ENCODE results near the gene OR2A7. TPM values are rescaled to one million over a fixed set of nuclear protein-coding genes. Genes with fewer than 3 reads are reported as not detected.
"Not testable (repeated sequence)": the region's sequence is repeated elsewhere in the genome, so short reads cannot be mapped to it uniquely, and the experiment has no call there.

Gene OR2A7
- total and polyA plus RNA-seq, 5 donors from 2014 or later, result 0.17 to 6.0 (median 0.51) TPM

GRCh38 chr7:144275281-144275680, 10.7 kb upstream of the OR2A7 start:
- H3K27me3 ChIP-seq (ENCODE audit: control insufficient read depth, insufficient read depth, low read length); H3K4me1 ChIP-seq (ENCODE audit: control insufficient read depth, insufficient read depth, low read length, poor library complexity, severe bottlenecking); DNase-seq; H3K36me3 Mint-ChIP-seq; H3K4me1 Mint-ChIP-seq; H3K36me3 ChIP-seq (ENCODE audit: control insufficient read depth, insufficient read depth, low read length); H3K4me3 ChIP-seq (ENCODE audit: low read depth, low read length); ATAC-seq (ENCODE audit: low read depth in 2 of 2); H3K27me3 Mint-ChIP-seq; H3K27ac ChIP-seq (ENCODE audit: insufficient read depth, low read length, poor library complexity, severe bottlenecking); H3K9me3 Mint-ChIP-seq; H3K4me3 Mint-ChIP-seq; H3K27ac Mint-ChIP-seq; H3K9me3 ChIP-seq (ENCODE audit: control insufficient read depth in 2 of 2, low read length in 2 of 2): not testable (repeated sequence)

- not testable (repeated sequence) for H3K4me3 Mint-ChIP-seq; H3K27me3 Mint-ChIP-seq; H3K36me3 ChIP-seq (ENCODE audit: control insufficient read depth, insufficient read depth, low read length); H3K9me3 Mint-ChIP-seq; H3K9me3 ChIP-seq (ENCODE audit: control insufficient read depth in 2 of 2, low read length in 2 of 2); H3K4me3 ChIP-seq (ENCODE audit: low read depth, low read length); H3K27ac Mint-ChIP-seq; H3K4me1 Mint-ChIP-seq; H3K36me3 Mint-ChIP-seq; DNase-seq; H3K4me1 ChIP-seq (ENCODE audit: control insufficient read depth, insufficient read depth, low read length, poor library complexity, severe bottlenecking); H3K27me3 ChIP-seq (ENCODE audit: control insufficient read depth, insufficient read depth, low read length); ATAC-seq (ENCODE audit: low read depth in 2 of 2); H3K27ac ChIP-seq (ENCODE audit: insufficient read depth, low read length, poor library complexity, severe bottlenecking)
Measured at GRCh38 chr7:144269188-144269587, 4.6 kb upstream of the OR2A7 start, which contains the start of gene CTAGE8. CTAGE8 (minus strand) TSS chr7:144269288; CDS start chr7:144269250, 38 bp downstream.

- H3K27me3 Mint-ChIP-seq; ATAC-seq (ENCODE audit: low read depth in 2 of 2); H3K9me3 ChIP-seq (ENCODE audit: control insufficient read depth in 2 of 2, low read length in 2 of 2); DNase-seq; H3K27ac ChIP-seq (ENCODE audit: insufficient read depth, low read length, poor library complexity, severe bottlenecking); H3K27ac Mint-ChIP-seq; H3K9me3 Mint-ChIP-seq; H3K36me3 Mint-ChIP-seq; H3K4me1 ChIP-seq (ENCODE audit: control insufficient read depth, insufficient read depth, low read length, poor library complexity, severe bottlenecking); H3K4me1 Mint-ChIP-seq; H3K36me3 ChIP-seq (ENCODE audit: control insufficient read depth, insufficient read depth, low read length); H3K4me3 Mint-ChIP-seq; H3K27me3 ChIP-seq (ENCODE audit: control insufficient read depth, insufficient read depth, low read length); H3K4me3 ChIP-seq (ENCODE audit: low read depth, low read length): not testable (repeated sequence)
Measured at GRCh38 chr7:144262128-144262527, 2.5 kb downstream of the OR2A7 start.

GRCh38 chr7:144259067-144259466, 5.5 kb downstream of the OR2A7 start:
- H3K4me1 Mint-ChIP-seq; H3K9me3 ChIP-seq (ENCODE audit: control insufficient read depth in 2 of 2, low read length in 2 of 2); H3K27ac Mint-ChIP-seq; H3K36me3 ChIP-seq (ENCODE audit: control insufficient read depth, insufficient read depth, low read length); H3K4me3 Mint-ChIP-seq; H3K27me3 Mint-ChIP-seq; H3K4me3 ChIP-seq (ENCODE audit: low read depth, low read length); H3K4me1 ChIP-seq (ENCODE audit: control insufficient read depth, insufficient read depth, low read length, poor library complexity, severe bottlenecking); H3K27ac ChIP-seq (ENCODE audit: insufficient read depth, low read length, poor library complexity, severe bottlenecking); DNase-seq; H3K27me3 ChIP-seq (ENCODE audit: control insufficient read depth, insufficient read depth, low read length); H3K36me3 Mint-ChIP-seq; ATAC-seq (ENCODE audit: low read depth in 2 of 2); H3K9me3 Mint-ChIP-seq: not testable (repeated sequence)

GRCh38 chr7:144256112-144256511, 8.5 kb downstream of the OR2A7 start:
- no peak for DNase-seq
- H3K4me3 Mint-ChIP-seq, result no peak overlapping the region

GRCh38 chr7:144255471-144255897, 9.1 kb downstream of the OR2A7 start:
- no peaks in the 10 kb centered on the region for H3K4me1 ChIP-seq (ENCODE audit: control insufficient read depth, insufficient read depth, low read length, poor library complexity, severe bottlenecking)
- peaks cover 0 to 2% (median 0%) of the 10 kb centered on the region in 4 donors for H3K4me1 Mint-ChIP-seq

More at GRCh38 chr7:144256112-144256511, 8.5 kb downstream of the OR2A7 start:
- no peaks in the 10 kb centered on the region for H3K9me3 ChIP-seq (ENCODE audit: control insufficient read depth in 2 of 2, low read length in 2 of 2)
- ATAC-seq (ENCODE audit: low read depth in 2 of 2), result no peak
- Mint-ChIP-seq H3K9me3 (no peaks in the 10 kb centered on the region), H3K27me3 (no peaks in the 10 kb centered on the region), H3K27ac (no peak overlapping the region), H3K4me1 (peaks cover 0 to 2% (median 0%) of the 10 kb centered on the region in 4 donors), H3K36me3 (no peaks in the 10 kb centered on the region)
- H3K27ac ChIP-seq (ENCODE audit: insufficient read depth, low read length, poor library complexity, severe bottlenecking), result no peak overlapping the region
- H3K4me1 ChIP-seq (ENCODE audit: control insufficient read depth, insufficient read depth, low read length, poor library complexity, severe bottlenecking), result no peaks in the 10 kb centered on the region
- no peak overlapping the region for H3K4me3 ChIP-seq (ENCODE audit: low read depth, low read length)
- no peaks in the 10 kb centered on the region for H3K27me3 ChIP-seq (ENCODE audit: control insufficient read depth, insufficient read depth, low read length)
- no peaks in the 10 kb centered on the region for H3K36me3 ChIP-seq (ENCODE audit: control insufficient read depth, insufficient read depth, low read length)

GRCh38 chr7:144252307-144252706, 12.3 kb downstream of the OR2A7 start:
- H3K27ac Mint-ChIP-seq; H3K4me3 Mint-ChIP-seq; H3K4me3 ChIP-seq (ENCODE audit: low read depth, low read length); H3K9me3 ChIP-seq (ENCODE audit: control insufficient read depth in 2 of 2, low read length in 2 of 2); H3K36me3 Mint-ChIP-seq; H3K36me3 ChIP-seq (ENCODE audit: control insufficient read depth, insufficient read depth, low read length); H3K9me3 Mint-ChIP-seq; H3K4me1 Mint-ChIP-seq; DNase-seq; H3K27ac ChIP-seq (ENCODE audit: insufficient read depth, low read length, poor library complexity, severe bottlenecking); ATAC-seq (ENCODE audit: low read depth in 2 of 2); H3K27me3 Mint-ChIP-seq; H3K4me1 ChIP-seq (ENCODE audit: control insufficient read depth, insufficient read depth, low read length, poor library complexity, severe bottlenecking); H3K27me3 ChIP-seq (ENCODE audit: control insufficient read depth, insufficient read depth, low read length): not testable (repeated sequence)

More at GRCh38 chr7:144255471-144255897, 9.1 kb downstream of the OR2A7 start:
- Histone ChIP-seq H3K27ac (ENCODE audit: insufficient read depth, low read length, poor library complexity, severe bottlenecking) (no peak overlapping the region), H3K9me3 (ENCODE audit: control insufficient read depth in 2 of 2, low read length in 2 of 2) (no peaks in the 10 kb centered on the region), H3K36me3 (ENCODE audit: control insufficient read depth, insufficient read depth, low read length) (no peaks in the 10 kb centered on the region), H3K27me3 (ENCODE audit: control insufficient read depth, insufficient read depth, low read length) (no peaks in the 10 kb centered on the region), H3K4me3 (ENCODE audit: low read depth, low read length) (no peak overlapping the region)
- DNase-seq (no peak), ATAC-seq (ENCODE audit: low read depth in 2 of 2) (no peak)
- Mint-ChIP-seq H3K27me3 (no peaks in the 10 kb centered on the region), H3K4me3 (no peak overlapping the region), H3K27ac (peak overlapping the region in 1 of 3 donors; percentile 23), H3K9me3 (no peaks in the 10 kb centered on the region), H3K36me3 (no peaks in the 10 kb centered on the region)

GRCh38 chr7:144247674-144248330, 16.8 kb downstream of the OR2A7 start:
- H3K27me3 Mint-ChIP-seq, result not testable (repeated sequence)

More at GRCh38 chr7:144247674-144248330, 16.8 kb downstream of the OR2A7 start:
- not testable (repeated sequence) for H3K4me3 ChIP-seq (ENCODE audit: low read depth, low read length); H3K9me3 ChIP-seq (ENCODE audit: control insufficient read depth in 2 of 2, low read length in 2 of 2); H3K36me3 ChIP-seq (ENCODE audit: control insufficient read depth, insufficient read depth, low read length); H3K4me1 ChIP-seq (ENCODE audit: control insufficient read depth, insufficient read depth, low read length, poor library complexity, severe bottlenecking); H3K4me1 Mint-ChIP-seq; H3K9me3 Mint-ChIP-seq; ATAC-seq (ENCODE audit: low read depth in 2 of 2); DNase-seq; H3K36me3 Mint-ChIP-seq; H3K27ac Mint-ChIP-seq; H3K27me3 ChIP-seq (ENCODE audit: control insufficient read depth, insufficient read depth, low read length); H3K27ac ChIP-seq (ENCODE audit: insufficient read depth, low read length, poor library complexity, severe bottlenecking); H3K4me3 Mint-ChIP-seq

Data from CD4-positive, CD25-positive, alpha-beta regulatory T cell (primary cell).